ENCODE results near the gene GLI3.

GLI3 gene

GRCh38 chr7:42110333-42110732 is 126.7 kb downstream of the GLI3 start:
- H4K8ac ChIP-seq (ENCODE audit: low read depth, low read length), result no peak overlapping the region
- no peaks in the 10 kb centered on the region for H3K36me3 ChIP-seq (ENCODE audit: control insufficient read depth in 1 of 2, insufficient read depth in 2 of 2, low read length in 2 of 2)
- H3K18ac ChIP-seq (ENCODE audit: low read length), result no peak overlapping the region
- no peak overlapping the region for H3K4me3 ChIP-seq (ENCODE audit: low read depth, low read length)
- no peak overlapping the region for H3K23ac ChIP-seq (ENCODE audit: low read length)
- no peaks in the 10 kb centered on the region for H3K9me3 ChIP-seq (ENCODE audit: insufficient read depth, low read depth, low read length)
- H3K79me1 ChIP-seq (ENCODE audit: low read length), result no peaks in the 10 kb centered on the region
- H4K12ac ChIP-seq (ENCODE audit: low read depth, low read length), result no peak overlapping the region
- no peak overlapping the region for H2BK5ac ChIP-seq (ENCODE audit: low read depth, low read length, poor library complexity)
- peaks cover 6 to 11% of the 10 kb centered on the region in 2 experiments for H3K4me1 ChIP-seq (ENCODE audit: control insufficient read depth in 1 of 2, insufficient read depth in 2 of 2, low read length in 2 of 2)
- no peak overlapping the region for H3K9ac ChIP-seq (ENCODE audit: low read length)
- H2AK5ac ChIP-seq (ENCODE audit: low read length), result no peak overlapping the region
- no peaks in the 10 kb centered on the region for H3K27me3 ChIP-seq (ENCODE audit: insufficient read depth, low read length)
- H4K91ac ChIP-seq (ENCODE audit: low read depth, low read length), result no peak overlapping the region
- H3K14ac ChIP-seq (ENCODE audit: low read length), result no peak overlapping the region
- H3K4me2 ChIP-seq (ENCODE audit: low read length), result no peak overlapping the region
- no peak overlapping the region for H2BK120ac ChIP-seq (ENCODE audit: insufficient read depth, low read length, poor library complexity)
- no peak for DNase-seq
- WGBS (ENCODE audit: extremely low coverage, insufficient coverage, insufficient read length), result no CpG with 5 or more reads among the region's 5 CpGs
- no peak overlapping the region for H3K27ac ChIP-seq (ENCODE audit: low read depth, low read length)
- H2BK12ac ChIP-seq (ENCODE audit: low read length), result no peak overlapping the region
- H3K79me2 ChIP-seq (ENCODE audit: control insufficient read depth, insufficient read depth, low read length, poor library complexity), result no peaks in the 10 kb centered on the region
- H2AFZ ChIP-seq (ENCODE audit: insufficient read depth, low read length, poor library complexity), result no peak overlapping the region
- no peak overlapping the region for H3K4ac ChIP-seq (ENCODE audit: low read depth, low read length)

- Histone ChIP-seq H3K18ac (ENCODE audit: low read length) (no peak overlapping the region), H3K4ac (ENCODE audit: low read depth, low read length) (no peak overlapping the region), H4K91ac (ENCODE audit: low read depth, low read length) (no peak overlapping the region), H2BK12ac (ENCODE audit: low read length) (no peak overlapping the region), H2BK5ac (ENCODE audit: low read depth, low read length, poor library complexity) (no peak overlapping the region), H3K9me3 (ENCODE audit: insufficient read depth, low read depth, low read length) (no peaks in the 10 kb centered on the region), H2BK120ac (ENCODE audit: insufficient read depth, low read length, poor library complexity) (no peak overlapping the region), H3K23ac (ENCODE audit: low read length) (no peak overlapping the region), H3K14ac (ENCODE audit: low read length) (no peak overlapping the region), H3K4me1 (ENCODE audit: control insufficient read depth in 1 of 2, insufficient read depth in 2 of 2, low read length in 2 of 2) (peaks cover 6 to 11% of the 10 kb centered on the region in 2 experiments), H4K8ac (ENCODE audit: low read depth, low read length) (no peak overlapping the region), H3K36me3 (ENCODE audit: control insufficient read depth in 1 of 2, insufficient read depth in 2 of 2, low read length in 2 of 2) (no peaks in the 10 kb centered on the region), H2AFZ (ENCODE audit: insufficient read depth, low read length, poor library complexity) (no peak overlapping the region), H4K12ac (ENCODE audit: low read depth, low read length) (no peak overlapping the region), H3K4me3 (ENCODE audit: low read depth, low read length) (no peak overlapping the region), H3K9ac (ENCODE audit: low read length) (no peak overlapping the region), H3K27me3 (ENCODE audit: insufficient read depth, low read length) (no peaks in the 10 kb centered on the region), H3K4me2 (ENCODE audit: low read length) (no peak overlapping the region), H3K79me1 (ENCODE audit: low read length) (no peaks in the 10 kb centered on the region), H2AK5ac (ENCODE audit: low read length) (no peak overlapping the region), H3K79me2 (ENCODE audit: control insufficient read depth, insufficient read depth, low read length, poor library complexity) (no peaks in the 10 kb centered on the region), H3K27ac (ENCODE audit: low read depth, low read length) (no peak overlapping the region)
- WGBS (ENCODE audit: extremely low coverage, insufficient coverage, insufficient read length), result no CpG with 5 or more reads among the region's 7 CpGs
- no peak for DNase-seq
Observed at GRCh38 chr7:42108803-42109528, 128.0 kb downstream of the GLI3 start.

GRCh38 chr7:42107484-42108240 is 129.3 kb downstream of the GLI3 start:
- Histone ChIP-seq H2BK120ac (ENCODE audit: insufficient read depth, low read length, poor library complexity) (no peak overlapping the region), H2BK12ac (ENCODE audit: low read length) (no peak overlapping the region), H4K91ac (ENCODE audit: low read depth, low read length) (no peak overlapping the region), H2AK5ac (ENCODE audit: low read length) (no peak overlapping the region), H3K79me2 (ENCODE audit: control insufficient read depth, insufficient read depth, low read length, poor library complexity) (no peaks in the 10 kb centered on the region), H4K12ac (ENCODE audit: low read depth, low read length) (no peak overlapping the region), H3K18ac (ENCODE audit: low read length) (no peak overlapping the region), H3K14ac (ENCODE audit: low read length) (no peak overlapping the region), H3K9me3 (ENCODE audit: insufficient read depth, low read depth, low read length) (no peaks in the 10 kb centered on the region), H3K4me2 (ENCODE audit: low read length) (no peak overlapping the region), H3K23ac (ENCODE audit: low read length) (no peak overlapping the region), H3K27ac (ENCODE audit: low read depth, low read length) (no peak overlapping the region), H3K27me3 (ENCODE audit: insufficient read depth, low read length) (no peaks in the 10 kb centered on the region), H4K8ac (ENCODE audit: low read depth, low read length) (no peak overlapping the region), H3K9ac (ENCODE audit: low read length) (no peak overlapping the region), H2AFZ (ENCODE audit: insufficient read depth, low read length, poor library complexity) (no peak overlapping the region), H3K4me1 (ENCODE audit: control insufficient read depth in 1 of 2, insufficient read depth in 2 of 2, low read length in 2 of 2) (peaks cover 6 to 11% of the 10 kb centered on the region in 2 experiments), H3K4me3 (ENCODE audit: low read depth, low read length) (no peak overlapping the region), H3K4ac (ENCODE audit: low read depth, low read length) (no peak overlapping the region), H3K79me1 (ENCODE audit: low read length) (no peaks in the 10 kb centered on the region), H2BK5ac (ENCODE audit: low read depth, low read length, poor library complexity) (no peak overlapping the region), H3K36me3 (ENCODE audit: control insufficient read depth in 1 of 2, insufficient read depth in 2 of 2, low read length in 2 of 2) (no peaks in the 10 kb centered on the region)
- WGBS (ENCODE audit: extremely low coverage, insufficient coverage, insufficient read length), result no CpG with 5 or more reads among the region's 10 CpGs
- DNase-seq, result peak; percentile 54 to 75

GRCh38 chr7:42106562-42106961 is 130.4 kb downstream of the GLI3 start:
- Histone ChIP-seq H3K18ac (ENCODE audit: low read length) (no peak overlapping the region), H2BK5ac (ENCODE audit: low read depth, low read length, poor library complexity) (no peak overlapping the region), H3K36me3 (ENCODE audit: control insufficient read depth in 1 of 2, insufficient read depth in 2 of 2, low read length in 2 of 2) (peaks cover 0 to 2% of the 10 kb centered on the region in 2 experiments), H3K4me3 (ENCODE audit: low read depth, low read length) (no peak overlapping the region), H3K4ac (ENCODE audit: low read depth, low read length) (no peak overlapping the region), H4K8ac (ENCODE audit: low read depth, low read length) (no peak overlapping the region), H3K4me1 (ENCODE audit: control insufficient read depth in 1 of 2, insufficient read depth in 2 of 2, low read length in 2 of 2) (peaks cover 6 to 11% of the 10 kb centered on the region in 2 experiments), H4K12ac (ENCODE audit: low read depth, low read length) (no peak overlapping the region), H3K27me3 (ENCODE audit: insufficient read depth, low read length) (no peaks in the 10 kb centered on the region), H4K91ac (ENCODE audit: low read depth, low read length) (no peak overlapping the region), H2BK120ac (ENCODE audit: insufficient read depth, low read length, poor library complexity) (no peak overlapping the region), H2AFZ (ENCODE audit: insufficient read depth, low read length, poor library complexity) (no peak overlapping the region), H2BK12ac (ENCODE audit: low read length) (no peak overlapping the region), H2AK5ac (ENCODE audit: low read length) (no peak overlapping the region), H3K23ac (ENCODE audit: low read length) (no peak overlapping the region), H3K9ac (ENCODE audit: low read length) (no peak overlapping the region), H3K9me3 (ENCODE audit: insufficient read depth, low read depth, low read length) (no peaks in the 10 kb centered on the region), H3K79me1 (ENCODE audit: low read length) (no peaks in the 10 kb centered on the region), H3K27ac (ENCODE audit: low read depth, low read length) (no peak overlapping the region), H3K4me2 (ENCODE audit: low read length) (no peak overlapping the region), H3K14ac (ENCODE audit: low read length) (no peak overlapping the region), H3K79me2 (ENCODE audit: control insufficient read depth, insufficient read depth, low read length, poor library complexity) (no peaks in the 10 kb centered on the region)
- no CpG with 5 or more reads among the region's 3 CpGs for WGBS (ENCODE audit: extremely low coverage, insufficient coverage, insufficient read length)
- DNase-seq, result peak; percentile 43 to 72
